22Rv1 (cell line): ENCODE measurements around the gene DNA2.
"Not testable (repeated sequence)": the region's sequence is repeated elsewhere in the genome, so short reads cannot be mapped to it uniquely, and the experiment has no call there.

Source experiments
- H3K27ac ChIP-seq: fragments of 450-650 bp; 2 replicates; pipeline ENCODE4 v1.5.1; 2017
- ZFX ChIP-seq: fragments of 450-650 bp; IDR thresholded peaks from 2 replicates; pipeline ENCODE4 v1.6.1; 2017; ENCODE audit warnings: antibody characterized with exemption, borderline replicate concordance
- TF ChIP-seq, protein P1 (sequence below): fragments of 450-650 bp; IDR thresholded peaks from 2 replicates; pipeline ENCODE4 v1.5.1; 2017; ENCODE audit warnings: mild to moderate bottlenecking

Gene DNA2, protein sequence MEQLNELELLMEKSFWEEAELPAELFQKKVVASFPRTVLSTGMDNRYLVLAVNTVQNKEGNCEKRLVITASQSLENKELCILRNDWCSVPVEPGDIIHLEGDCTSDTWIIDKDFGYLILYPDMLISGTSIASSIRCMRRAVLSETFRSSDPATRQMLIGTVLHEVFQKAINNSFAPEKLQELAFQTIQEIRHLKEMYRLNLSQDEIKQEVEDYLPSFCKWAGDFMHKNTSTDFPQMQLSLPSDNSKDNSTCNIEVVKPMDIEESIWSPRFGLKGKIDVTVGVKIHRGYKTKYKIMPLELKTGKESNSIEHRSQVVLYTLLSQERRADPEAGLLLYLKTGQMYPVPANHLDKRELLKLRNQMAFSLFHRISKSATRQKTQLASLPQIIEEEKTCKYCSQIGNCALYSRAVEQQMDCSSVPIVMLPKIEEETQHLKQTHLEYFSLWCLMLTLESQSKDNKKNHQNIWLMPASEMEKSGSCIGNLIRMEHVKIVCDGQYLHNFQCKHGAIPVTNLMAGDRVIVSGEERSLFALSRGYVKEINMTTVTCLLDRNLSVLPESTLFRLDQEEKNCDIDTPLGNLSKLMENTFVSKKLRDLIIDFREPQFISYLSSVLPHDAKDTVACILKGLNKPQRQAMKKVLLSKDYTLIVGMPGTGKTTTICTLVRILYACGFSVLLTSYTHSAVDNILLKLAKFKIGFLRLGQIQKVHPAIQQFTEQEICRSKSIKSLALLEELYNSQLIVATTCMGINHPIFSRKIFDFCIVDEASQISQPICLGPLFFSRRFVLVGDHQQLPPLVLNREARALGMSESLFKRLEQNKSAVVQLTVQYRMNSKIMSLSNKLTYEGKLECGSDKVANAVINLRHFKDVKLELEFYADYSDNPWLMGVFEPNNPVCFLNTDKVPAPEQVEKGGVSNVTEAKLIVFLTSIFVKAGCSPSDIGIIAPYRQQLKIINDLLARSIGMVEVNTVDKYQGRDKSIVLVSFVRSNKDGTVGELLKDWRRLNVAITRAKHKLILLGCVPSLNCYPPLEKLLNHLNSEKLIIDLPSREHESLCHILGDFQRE

DNA sequence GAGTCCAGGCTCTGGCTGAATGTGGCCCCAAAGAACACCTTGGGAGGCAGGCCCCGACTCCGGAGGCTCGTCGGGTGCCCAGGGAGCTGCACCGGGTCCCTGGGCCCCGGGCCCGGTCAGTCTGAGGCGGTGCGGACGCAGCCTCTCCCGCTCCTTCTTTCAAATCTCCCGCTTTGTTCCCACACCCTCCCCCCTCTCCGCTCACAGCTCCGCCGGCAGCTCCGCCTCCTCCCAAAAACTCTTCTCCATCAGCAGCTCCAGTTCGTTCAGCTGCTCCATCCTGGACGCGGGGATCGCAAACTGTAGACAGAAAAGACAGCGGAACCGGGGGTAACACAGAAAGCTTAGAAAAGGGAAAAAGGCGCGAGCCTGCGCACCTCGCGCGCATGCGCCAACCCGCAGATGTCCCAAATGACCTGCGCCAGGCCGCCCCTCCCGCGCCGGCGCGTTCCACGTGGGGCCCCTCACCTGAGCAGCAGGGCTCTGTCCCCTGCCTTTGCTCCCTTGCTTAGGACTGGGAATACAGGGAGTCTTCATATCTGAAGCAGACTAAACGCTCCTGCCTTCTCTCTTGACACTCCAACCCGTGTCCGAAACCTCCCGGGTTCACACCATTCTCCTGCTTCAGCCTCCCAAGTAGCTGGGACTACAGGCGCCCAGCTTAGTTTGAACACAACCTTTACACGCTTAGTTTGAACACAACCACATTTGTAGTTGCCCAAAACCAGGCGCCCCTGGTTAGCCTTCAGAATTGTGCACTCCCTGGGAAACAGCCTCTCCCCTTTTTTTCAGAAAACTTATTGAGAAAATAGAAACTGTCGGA lies at the start of gene DNA2:
Gene DNA2 (minus strand): TSS at position 388 of the 823 bp plus-strand sequence. CDS start 109 bp downstream, at position 279.
- TF ChIP-seq, protein P1, sequence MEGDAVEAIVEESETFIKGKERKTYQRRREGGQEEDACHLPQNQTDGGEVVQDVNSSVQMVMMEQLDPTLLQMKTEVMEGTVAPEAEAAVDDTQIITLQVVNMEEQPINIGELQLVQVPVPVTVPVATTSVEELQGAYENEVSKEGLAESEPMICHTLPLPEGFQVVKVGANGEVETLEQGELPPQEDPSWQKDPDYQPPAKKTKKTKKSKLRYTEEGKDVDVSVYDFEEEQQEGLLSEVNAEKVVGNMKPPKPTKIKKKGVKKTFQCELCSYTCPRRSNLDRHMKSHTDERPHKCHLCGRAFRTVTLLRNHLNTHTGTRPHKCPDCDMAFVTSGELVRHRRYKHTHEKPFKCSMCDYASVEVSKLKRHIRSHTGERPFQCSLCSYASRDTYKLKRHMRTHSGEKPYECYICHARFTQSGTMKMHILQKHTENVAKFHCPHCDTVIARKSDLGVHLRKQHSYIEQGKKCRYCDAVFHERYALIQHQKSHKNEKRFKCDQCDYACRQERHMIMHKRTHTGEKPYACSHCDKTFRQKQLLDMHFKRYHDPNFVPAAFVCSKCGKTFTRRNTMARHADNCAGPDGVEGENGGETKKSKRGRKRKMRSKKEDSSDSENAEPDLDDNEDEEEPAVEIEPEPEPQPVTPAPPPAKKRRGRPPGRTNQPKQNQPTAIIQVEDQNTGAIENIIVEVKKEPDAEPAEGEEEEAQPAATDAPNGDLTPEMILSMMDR = no peak
- no peak for TF ChIP-seq ZFX
- H3K27ac ChIP-seq = peak within 1 kb of the TSS; percentile 93

DNA sequence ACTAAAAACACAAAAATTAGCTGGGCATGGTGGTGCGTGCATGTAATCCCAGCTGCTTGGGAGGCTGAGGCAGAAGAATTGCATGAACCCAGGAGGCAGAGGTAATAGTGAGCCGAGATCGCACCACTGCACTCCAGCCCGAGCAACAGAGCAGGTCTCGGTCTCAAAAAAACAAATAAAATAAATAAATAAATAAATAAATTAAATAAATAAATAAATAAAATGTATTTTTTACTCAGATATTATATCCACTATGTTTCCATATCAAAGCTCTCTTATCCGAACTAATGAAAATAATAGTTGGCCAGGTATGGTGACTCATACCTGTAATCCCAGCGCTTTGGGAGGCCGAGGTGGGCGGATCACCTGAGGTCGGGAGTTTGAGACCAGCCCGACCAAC lies 46.8 kb upstream of the DNA2 start:
- not testable (repeated sequence) for H3K27ac ChIP-seq

DNA sequence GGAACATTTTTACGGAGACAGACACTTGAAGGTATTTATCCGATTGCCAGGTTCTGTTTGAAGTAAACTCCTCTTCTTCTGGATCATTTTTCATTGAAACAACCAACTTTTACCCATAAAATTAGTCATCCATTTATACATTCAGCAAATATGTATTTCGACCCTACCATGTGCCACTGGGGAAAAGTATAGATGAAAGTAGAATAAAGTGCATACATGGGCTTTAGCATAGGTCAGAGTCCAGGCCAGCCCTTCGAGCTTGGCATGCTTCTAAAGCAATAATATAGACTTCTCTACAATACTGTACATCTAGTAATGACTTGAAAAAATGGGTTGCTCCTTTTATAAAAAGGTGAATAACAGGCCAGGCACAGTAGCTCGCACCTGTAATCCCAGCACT lies 45.4 kb upstream of the DNA2 start:
- peak overlapping the region; percentile 44 for H3K27ac ChIP-seq
- no peak for TF ChIP-seq ZFX
- TF ChIP-seq, protein P1 = no peak

DNA sequence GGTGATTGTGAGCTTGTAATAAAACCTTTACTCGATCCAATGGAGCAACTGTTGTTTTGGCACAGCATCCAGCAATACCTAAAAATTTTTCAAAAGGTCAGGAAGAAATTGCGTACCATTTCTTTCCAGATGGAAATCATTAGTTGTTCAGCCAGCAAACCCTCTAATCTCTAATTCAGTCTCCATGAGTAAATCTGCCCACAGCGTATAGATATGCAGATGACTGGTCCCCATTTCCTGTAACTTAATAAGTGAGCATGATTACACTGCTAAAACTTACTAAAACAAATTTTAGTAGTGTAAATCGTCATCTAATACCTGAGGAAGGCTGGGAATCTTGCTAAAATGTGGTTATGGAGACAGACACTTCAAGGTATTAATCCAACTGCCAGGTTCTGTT lies 45.0 kb upstream of the DNA2 start:
- H3K27ac ChIP-seq = peak overlapping the region; percentile 44
- no peak for TF ChIP-seq ZFX
- TF ChIP-seq, protein P1 = no peak

DNA sequence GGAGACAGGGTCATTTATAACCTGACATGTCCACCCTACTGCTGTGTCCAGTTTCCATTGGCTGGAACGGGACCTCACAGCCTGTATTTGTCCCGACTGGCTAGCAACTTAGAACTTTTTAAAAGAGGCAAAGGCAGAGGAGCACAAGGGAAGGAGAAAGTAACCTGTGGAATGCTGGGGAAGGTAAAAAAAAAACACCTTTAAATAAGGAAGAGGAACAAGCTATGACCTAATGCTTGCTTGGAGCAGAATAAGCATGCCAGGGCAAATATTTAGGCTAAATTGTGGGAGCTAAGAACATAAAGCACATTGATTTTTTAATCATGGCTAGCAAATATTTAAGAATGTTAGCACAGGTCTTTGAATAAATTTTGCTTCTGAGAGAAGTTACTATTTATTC lies 44.4 kb upstream of the DNA2 start:
- H3K27ac ChIP-seq = peak overlapping the region; percentile 44

DNA sequence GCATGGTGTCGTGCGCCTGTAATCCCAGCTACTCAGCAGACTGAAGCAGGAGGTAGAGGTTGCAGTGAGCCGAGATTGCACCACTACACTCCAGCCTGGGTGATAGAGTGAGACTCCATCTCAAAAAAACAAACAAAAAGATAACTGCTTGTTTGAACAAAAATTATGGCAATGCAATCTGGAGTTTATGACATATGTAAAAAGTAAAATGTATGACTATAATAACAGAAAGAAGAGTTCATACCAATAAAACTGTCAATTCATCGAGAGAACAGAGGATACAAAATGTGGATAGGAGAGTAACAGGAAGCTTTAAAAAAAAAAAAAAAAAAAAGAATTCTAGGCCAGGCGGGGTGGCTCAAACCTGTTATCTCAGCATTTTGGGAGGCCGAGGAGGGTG lies 36.3 kb upstream of the DNA2 start:
- no peak for TF ChIP-seq ZFX
- TF ChIP-seq, protein P1 = no peak
- H3K27ac ChIP-seq = no peak overlapping the region

DNA sequence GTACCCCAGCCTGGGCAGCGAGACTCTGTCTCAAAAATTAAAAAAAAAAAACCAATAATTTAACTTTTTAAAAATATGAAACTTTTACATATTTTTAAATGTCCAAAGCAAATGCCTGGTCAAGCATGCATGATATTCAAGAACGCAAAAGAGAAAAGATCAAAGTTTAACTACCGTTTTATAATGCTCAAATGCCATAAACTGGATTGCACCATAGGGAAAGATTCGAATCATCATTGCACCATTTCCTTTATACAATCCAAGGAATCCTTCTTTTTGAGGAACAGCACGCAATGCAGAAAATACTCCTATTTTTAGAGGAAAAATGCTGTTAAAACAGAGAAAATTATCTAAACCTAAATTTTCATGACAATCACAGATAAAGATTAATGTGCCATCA lies 34.6 kb upstream of the DNA2 start:
- H3K27ac ChIP-seq = no peak overlapping the region
- TF ChIP-seq, protein P1 = no peak
- no peak for TF ChIP-seq ZFX
